GM12892 (cell line): ENCODE measurements around the gene GSN.

ENCODE experiments used
- POLR2A ChIP-seq: IDR thresholded peaks from 2 replicates; pipeline ENCODE4 v1.6.1; 2011; ENCODE audit warnings: low read depth, low read length, control low read depth
- POLR2AphosphoS5 ChIP-seq: IDR thresholded peaks from 2 replicates; pipeline ENCODE4 v1.6.1; 2011; ENCODE audit warnings: low read depth, low read length, control low read depth
- TAF1 ChIP-seq: IDR thresholded peaks from 2 replicates; pipeline ENCODE4 v1.6.1; 2011; ENCODE audit warnings: low read depth, mild to moderate bottlenecking, control low read depth, low read length, borderline replicate concordance

DNA sequence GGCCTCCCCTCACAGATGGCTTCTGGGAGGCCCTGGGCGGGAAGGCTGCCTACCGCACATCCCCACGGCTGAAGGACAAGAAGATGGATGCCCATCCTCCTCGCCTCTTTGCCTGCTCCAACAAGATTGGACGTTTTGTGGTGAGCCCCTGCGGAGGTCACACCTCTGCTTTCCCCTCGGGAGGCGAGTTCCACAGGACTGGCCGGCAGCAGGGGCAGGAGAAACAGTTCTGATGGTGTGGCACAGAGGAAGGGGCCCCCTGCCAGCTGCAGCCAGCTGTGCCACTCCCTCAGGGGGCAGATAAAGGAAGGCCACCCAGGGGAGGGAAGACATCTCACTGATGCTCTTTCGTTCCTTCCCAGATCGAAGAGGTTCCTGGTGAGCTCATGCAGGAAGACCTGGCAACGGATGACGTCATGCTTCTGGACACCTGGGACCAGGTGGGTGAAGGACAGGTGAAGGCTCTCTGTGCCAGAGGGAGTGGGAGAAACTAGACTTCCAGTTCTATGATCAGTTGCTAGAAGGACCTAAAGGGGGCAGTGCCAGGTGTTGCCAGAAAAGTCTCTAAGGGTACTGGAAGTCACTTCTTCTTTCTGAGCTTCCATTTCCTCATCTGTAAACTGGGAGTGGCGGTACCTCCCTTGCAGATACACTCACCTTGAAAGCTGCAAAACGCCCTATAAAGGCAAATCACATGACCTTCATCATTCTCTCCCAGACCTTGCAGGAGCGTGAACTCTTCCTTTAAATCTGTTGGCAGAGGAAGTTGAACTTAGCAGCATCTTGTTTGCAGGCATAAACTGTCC is 61.1 kb downstream of the GSN start:
- TF ChIP-seq POLR2A (no peak), POLR2AphosphoS5 (no peak), TAF1 (no peak)
